ENCODE measurements around the gene BBX.

Gene BBX

DNA sequence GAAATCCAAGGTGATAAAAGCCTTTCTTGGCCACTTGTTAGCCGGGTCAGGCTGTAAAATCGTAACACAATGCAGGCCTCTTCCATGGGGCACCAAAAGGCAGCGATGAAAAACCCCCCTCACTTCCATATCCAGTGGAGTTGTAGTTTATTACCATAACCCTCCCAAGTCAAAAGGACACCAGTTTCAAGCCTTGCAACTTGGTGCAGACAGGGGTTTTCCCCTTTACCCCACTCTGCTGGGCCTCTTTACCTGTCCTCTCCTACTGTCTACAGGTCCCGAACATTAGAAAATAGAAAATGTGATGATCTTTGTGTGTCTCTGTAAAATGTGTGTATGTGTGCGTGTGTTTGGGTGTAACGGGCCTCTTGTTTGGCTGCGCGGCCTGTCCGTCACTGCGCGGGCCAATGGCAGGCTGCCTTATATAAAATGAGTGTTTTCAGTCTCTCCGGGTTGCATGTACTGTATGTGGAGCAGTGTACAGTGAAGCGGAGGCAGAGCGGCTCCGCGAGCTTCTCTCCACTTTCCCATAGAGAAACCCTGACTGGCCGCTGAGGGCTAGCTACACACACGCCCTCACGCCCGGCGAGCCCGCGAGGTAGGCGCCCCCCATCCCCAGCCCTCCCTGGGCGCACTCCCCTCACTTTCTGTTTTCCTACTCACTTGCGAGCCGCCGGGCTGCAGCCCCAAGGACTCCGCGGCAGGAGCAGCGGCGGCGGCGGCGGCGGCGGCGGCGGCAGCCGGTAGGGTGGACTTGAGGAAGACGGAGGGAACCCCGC, at the start of gene BBX:
BBX (plus strand) TSS at position 453 of the 779 bp plus-strand sequence. CDS start 187,499 bp downstream, outside the sequence.
- peak; percentile 93 for FAIRE-seq
- peak; percentile 42 for DNase-seq (ENCODE audit: insufficient read length, low spot score)
- TF ChIP-seq POLR2A (IDR thresholded peaks at IDR 0.05; ENCODE audit: low read depth, low read length): peak; percentile 59

GRCh38 chr3:107476462-107476861, 46.3 kb upstream of the BBX start:
- TF ChIP-seq POLR2A (IDR thresholded peaks at IDR 0.05; ENCODE audit: low read depth, low read length): no peak
- no peak for DNase-seq (ENCODE audit: insufficient read length, low spot score)
- FAIRE-seq: no peak

- DNase-seq (ENCODE audit: insufficient read length, low spot score) (no peak), FAIRE-seq (no peak)
- no peak for TF ChIP-seq POLR2A (IDR thresholded peaks at IDR 0.05; ENCODE audit: low read depth, low read length)
Measured at GRCh38 chr3:107487490-107487889, 35.3 kb upstream of the BBX start.

DNA sequence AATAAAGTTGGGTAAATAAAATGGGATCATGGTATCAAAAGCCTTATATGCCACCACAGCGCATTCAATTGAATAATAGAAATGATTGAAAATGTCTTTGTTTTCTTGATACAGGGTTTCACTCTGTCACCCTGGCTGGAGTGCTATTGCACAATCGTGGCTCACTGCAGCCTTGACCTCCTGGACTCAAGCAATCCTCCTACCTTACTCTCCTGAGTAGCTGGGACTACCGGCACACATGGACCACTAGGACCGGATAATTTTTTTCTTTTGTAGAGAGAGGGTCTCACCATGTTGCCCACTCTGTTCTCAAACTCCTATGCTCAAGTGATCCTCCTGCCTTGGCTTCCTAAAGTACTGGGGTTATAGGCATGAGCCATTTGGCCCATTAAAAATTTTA, 33.8 kb upstream of the BBX start:
- TF ChIP-seq POLR2A (IDR thresholded peaks at IDR 0.05; ENCODE audit: low read depth, low read length): no peak
- DNase-seq (ENCODE audit: insufficient read length, low spot score) (no peak), FAIRE-seq (no peak)

DNA sequence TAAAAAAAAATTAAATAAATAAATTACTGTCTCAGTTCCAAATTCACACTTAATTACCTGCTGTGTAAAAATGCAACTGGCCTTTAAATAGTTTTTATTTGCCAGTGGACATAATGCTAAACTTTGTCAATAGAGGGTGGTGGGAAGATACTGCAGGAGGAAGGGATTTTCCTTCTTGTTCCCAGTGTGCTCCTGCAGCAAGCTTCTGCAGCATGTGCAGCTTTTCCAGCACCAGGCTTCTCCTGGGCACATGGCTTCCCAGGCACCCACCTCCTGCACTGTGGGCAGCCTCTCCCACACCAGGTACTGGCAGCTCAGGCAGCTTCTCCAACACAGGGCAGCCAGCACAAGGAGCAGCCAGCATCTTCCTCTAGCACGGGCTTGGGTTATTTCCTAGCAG, 29.6 kb upstream of the BBX start:
- no peak for DNase-seq (ENCODE audit: insufficient read length, low spot score)
- no peak for FAIRE-seq

DNA sequence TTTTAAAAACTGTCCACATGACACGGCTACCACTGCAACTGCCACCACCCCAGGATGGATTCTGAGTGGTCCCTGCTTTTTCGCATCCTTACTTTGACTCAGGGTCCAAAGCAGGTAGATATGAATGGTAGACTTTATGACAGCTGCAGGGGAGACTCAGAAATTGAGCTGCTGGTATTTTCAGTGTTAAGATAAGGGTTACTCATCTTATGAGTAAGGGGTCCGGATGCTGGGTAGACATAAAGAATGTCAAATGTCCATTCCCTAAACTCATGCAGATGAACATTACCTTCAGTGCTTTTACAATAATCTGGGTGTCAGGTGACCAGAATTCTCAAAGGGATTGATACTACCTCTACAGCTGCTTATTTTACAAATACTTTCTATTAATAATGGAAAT, 25.9 kb upstream of the BBX start:
- DNase-seq (ENCODE audit: insufficient read length, low spot score): no peak
- FAIRE-seq: no peak
- no peak for TF ChIP-seq POLR2A (IDR thresholded peaks at IDR 0.05; ENCODE audit: low read depth, low read length)

More for the DNA sequence above, 29.6 kb upstream of the BBX start:
- no peak for TF ChIP-seq POLR2A (IDR thresholded peaks at IDR 0.05; ENCODE audit: low read depth, low read length)

DNA sequence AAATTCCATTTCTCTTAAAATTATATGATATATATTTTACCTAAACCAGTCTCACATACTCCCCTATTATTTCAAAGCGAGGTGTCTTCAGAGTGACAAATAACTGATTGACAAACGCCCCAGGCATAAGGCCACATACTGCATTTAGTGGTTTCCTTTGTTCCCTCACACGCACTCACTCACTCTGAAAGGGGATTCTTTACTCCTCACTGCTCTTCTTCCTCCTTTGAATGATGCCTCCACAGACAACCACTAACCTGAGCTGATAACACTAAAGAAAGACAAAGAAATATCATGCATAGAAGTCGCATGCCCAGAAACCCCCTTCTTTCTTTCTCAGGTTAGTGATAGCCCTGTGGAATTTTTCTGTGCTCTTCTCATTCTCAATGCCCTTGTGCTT, 24.1 kb upstream of the BBX start:
- no peak for DNase-seq (ENCODE audit: insufficient read length, low spot score)
- no peak for FAIRE-seq
- no peak for TF ChIP-seq POLR2A (IDR thresholded peaks at IDR 0.05; ENCODE audit: low read depth, low read length)

GRCh38 chr3:107506458-107506857, 16.3 kb upstream of the BBX start:
- DNase-seq (ENCODE audit: insufficient read length, low spot score): no peak
- no peak for TF ChIP-seq POLR2A (IDR thresholded peaks at IDR 0.05; ENCODE audit: low read depth, low read length)
- no peak for FAIRE-seq

- no peak for FAIRE-seq
Measured at GRCh38 chr3:107508331-107508730, 14.4 kb upstream of the BBX start.

DNA sequence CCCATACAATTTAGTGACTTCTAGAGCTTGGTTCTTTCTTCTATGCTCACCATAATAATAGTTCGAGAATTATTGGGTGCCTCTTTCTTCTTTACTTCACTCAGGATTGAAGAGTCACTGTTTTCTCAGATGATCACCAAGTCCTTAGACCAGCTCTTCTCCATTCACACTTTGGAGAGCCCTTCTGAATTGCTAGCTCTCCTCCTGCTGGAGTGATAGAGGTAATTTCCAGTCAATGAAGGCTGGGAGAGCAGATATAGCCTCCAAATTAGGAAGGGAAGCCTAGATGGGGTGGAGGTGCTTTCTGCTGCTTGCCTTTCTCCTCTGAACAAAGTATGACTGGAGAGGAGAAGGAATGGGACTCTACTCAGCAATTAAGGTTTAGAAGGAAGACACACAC, 10.7 kb upstream of the BBX start:
- TF ChIP-seq POLR2A (IDR thresholded peaks at IDR 0.05; ENCODE audit: low read depth, low read length): no peak
- DNase-seq (ENCODE audit: insufficient read length, low spot score): no peak
- no peak for FAIRE-seq

More at GRCh38 chr3:107508331-107508730, 14.4 kb upstream of the BBX start:
- TF ChIP-seq POLR2A (IDR thresholded peaks at IDR 0.05; ENCODE audit: low read depth, low read length): no peak
- DNase-seq (ENCODE audit: insufficient read length, low spot score): no peak

GRCh38 chr3:107514453-107514852, 8.3 kb upstream of the BBX start:
- no peak for DNase-seq (ENCODE audit: insufficient read length, low spot score)
- FAIRE-seq: no peak
- no peak for TF ChIP-seq POLR2A (IDR thresholded peaks at IDR 0.05; ENCODE audit: low read depth, low read length)

DNA sequence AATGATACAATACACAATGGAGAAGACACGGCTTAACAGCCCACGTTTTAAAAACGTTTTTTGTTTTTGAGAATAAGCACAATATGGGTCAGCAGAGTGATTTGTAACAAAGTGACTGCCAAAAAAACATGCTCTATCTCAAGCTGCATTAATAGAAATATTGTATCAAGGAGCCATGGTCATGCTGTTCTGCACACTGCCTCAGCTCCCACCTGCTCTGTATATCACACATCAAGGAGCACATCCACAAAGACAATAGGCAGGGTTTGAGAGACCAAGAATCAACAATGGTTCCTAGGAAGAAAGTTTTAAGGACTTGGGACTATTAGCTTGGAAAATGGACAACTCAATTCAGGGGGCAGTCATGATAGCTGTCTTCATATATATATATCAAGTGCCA, 6.3 kb upstream of the BBX start:
- DNase-seq (ENCODE audit: insufficient read length, low spot score) (no peak), FAIRE-seq (no peak)
- TF ChIP-seq POLR2A (IDR thresholded peaks at IDR 0.05; ENCODE audit: low read depth, low read length): no peak

- DNase-seq (ENCODE audit: insufficient read length, low spot score): no peak
- no peak for FAIRE-seq
- TF ChIP-seq POLR2A (IDR thresholded peaks at IDR 0.05; ENCODE audit: low read depth, low read length): no peak
Measured at GRCh38 chr3:107520535-107520934, 2.2 kb upstream of the BBX start.

DNA sequence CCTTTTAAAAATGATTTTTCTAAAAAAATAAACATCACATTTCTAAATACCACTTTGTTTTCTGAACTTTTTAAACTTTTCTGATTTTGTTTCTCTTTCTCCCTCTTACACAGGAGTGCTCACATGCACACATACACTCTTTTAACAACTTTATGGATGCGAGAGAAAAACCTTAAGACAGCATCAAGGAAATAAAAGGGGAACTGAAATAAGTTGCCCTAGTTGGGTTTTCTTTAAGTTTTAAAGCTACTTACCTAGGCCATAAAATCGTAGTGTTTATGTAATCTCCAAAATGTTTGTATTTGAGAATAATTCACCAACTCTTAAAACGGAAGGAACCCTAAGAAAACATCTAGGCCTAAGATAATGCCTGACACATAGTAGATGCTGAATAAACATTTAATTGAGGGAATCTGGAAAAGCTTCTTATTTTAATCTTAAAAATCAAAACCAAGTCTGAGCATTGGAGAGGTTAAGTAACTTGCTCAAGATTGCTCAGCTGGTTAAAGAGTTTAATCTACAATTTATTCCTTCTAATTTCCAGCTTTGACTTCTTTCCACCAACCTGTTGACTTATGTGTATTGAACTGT, 1.2 kb upstream of the BBX start:
- TF ChIP-seq POLR2A (IDR thresholded peaks at IDR 0.05; ENCODE audit: low read depth, low read length): no peak
- DNase-seq (ENCODE audit: insufficient read length, low spot score) (no peak), FAIRE-seq (no peak)

DNA sequence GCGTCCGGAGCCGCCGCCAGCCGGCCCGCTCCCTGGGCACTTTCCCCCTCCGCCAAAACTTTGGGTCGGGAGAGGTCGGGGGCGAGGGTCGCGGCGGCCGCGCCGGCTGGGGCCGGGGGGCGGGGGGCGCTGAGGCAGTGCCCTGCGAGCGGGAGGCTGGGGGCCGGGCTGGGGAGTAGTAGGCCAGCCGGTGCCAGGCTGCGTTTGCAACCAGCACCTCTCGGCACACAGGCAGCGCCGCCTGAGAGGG, 452 bp downstream of the BBX start:
- no peak for TF ChIP-seq POLR2A (IDR thresholded peaks at IDR 0.05; ENCODE audit: low read depth, low read length)
- DNase-seq (ENCODE audit: insufficient read length, low spot score): no peak
- FAIRE-seq: no peak

Measured in H54 (cell line).